ENCODE data around the gene TRHDE.

DNA sequence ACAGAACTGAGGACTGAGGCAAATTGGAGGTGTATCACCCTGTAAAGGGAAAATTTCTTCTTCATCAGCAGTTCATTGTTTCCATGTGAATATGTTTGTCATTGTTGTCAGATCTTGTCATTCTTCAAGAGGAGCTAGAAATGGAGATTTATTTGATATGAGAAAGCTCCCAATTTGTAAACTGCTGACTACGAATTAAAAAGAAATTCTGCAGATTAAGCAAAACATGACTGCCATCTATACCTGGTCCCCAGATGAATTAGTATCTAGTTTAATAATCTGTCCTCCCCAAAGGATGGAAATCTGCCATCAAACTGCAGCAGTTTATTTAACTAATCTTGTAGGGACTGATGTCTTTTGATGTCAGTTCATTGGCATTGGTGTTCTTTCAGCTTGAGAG is 162.8 kb downstream of the TRHDE start:
- TF ChIP-seq, protein P1, sequence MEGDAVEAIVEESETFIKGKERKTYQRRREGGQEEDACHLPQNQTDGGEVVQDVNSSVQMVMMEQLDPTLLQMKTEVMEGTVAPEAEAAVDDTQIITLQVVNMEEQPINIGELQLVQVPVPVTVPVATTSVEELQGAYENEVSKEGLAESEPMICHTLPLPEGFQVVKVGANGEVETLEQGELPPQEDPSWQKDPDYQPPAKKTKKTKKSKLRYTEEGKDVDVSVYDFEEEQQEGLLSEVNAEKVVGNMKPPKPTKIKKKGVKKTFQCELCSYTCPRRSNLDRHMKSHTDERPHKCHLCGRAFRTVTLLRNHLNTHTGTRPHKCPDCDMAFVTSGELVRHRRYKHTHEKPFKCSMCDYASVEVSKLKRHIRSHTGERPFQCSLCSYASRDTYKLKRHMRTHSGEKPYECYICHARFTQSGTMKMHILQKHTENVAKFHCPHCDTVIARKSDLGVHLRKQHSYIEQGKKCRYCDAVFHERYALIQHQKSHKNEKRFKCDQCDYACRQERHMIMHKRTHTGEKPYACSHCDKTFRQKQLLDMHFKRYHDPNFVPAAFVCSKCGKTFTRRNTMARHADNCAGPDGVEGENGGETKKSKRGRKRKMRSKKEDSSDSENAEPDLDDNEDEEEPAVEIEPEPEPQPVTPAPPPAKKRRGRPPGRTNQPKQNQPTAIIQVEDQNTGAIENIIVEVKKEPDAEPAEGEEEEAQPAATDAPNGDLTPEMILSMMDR (optimal IDR thresholded peaks at IDR 0.05 in 1 of 3, IDR thresholded peaks at IDR 0.05 in 1 of 3, conservative IDR thresholded peaks at IDR 0.05 in 1 of 3; ENCODE audit: extremely low read depth in 1 of 3, insufficient read depth in 2 of 3, low read length in 3 of 3): no peak
- TF ChIP-seq EZH2 (IDR thresholded peaks at IDR 0.05; ENCODE audit: low read length): no peak
